ENCODE results near the gene CREB3L1.

The CREB3L1 gene

DNA sequence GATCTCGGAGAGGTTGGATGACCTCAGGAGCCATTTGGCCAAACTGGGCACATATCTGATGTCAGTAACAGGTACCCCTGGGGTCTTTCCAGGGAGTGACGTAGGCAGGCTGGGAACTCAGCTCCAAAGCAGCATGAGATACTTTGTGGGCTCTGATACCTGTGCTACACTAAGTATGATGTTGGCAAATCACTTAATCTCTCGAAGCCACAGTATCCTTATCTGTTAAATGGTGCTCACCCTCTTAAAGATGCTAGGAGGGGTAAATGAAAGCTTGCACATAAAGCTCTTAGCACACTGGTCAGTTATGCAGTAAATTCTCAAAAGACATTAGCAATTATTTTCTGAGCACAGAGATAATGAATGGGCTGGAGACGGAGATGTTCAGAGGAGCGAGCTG is 52.7 kb downstream of the CREB3L1 start:
- no peak for DNase-seq

DNA sequence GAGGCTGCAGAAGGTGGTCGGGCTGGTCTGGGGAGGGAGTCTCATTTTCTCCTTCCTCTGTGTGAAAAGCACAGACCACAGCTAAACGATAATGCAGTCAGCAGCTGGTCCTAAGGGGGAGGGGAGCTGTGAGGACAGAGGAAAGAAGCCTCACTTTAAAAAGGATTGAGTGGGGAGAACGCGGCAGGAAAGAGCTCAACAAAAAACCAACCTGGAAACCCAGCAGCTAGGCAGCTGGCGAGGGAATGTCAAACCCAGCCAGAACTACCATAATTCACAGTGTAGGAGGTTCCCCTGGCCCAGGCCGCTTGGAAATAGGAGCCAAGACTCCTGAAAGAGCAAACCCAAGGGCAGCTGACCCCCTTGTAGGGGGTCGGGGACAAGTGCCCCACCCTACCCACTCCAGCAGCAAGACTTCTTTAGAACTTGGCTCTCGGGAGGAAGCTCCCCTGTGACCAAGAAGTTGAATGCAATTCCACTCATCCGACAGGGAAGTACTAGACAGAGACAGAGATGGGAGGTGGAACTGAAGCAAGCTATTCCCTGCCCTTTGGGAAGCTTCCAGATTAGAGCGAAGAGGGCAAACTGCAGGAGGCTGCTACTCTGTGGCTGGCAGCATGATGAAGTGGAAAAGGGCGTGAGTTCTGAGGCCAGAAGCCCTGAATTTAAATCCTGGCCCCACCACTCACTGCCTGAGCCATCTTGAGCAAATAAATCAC is 53.3 kb downstream of the CREB3L1 start:
- DNase-seq: no peak

DNA sequence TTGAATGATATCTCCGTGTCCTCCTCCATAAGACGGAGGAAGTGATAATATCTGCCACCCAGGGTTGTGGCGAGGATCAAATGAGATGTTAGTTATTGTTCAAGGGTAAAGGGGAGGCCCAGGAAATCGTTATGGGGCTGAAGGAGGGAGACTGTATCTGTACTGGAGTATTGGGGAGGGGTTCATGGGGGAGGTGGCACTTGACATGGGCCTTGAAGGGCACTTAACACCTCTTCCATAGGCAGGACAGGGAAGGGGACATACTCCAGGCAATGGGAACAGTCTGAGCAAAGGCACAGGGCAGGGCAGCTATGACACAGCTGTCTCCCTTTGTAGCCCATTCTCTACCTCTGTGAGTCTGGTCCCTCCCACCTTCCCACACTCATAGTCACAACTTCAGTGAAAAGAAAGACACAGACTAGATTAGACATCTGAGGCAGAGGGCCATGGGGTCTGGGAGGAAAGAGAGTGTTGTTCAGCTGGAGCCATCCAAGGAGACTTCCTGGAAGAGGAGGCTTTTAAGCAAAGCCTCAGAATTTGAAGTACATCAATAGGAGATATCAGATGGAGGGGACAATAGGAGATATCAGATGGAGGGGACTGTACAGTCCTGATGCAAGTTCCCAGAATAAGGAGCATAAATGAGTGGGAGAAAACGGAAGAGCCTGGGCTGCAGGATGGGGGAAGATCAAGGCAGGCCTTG is 54.0 kb downstream of the CREB3L1 start:
- DNase-seq: no peak

GRCh38 chr11:46332093-46332567 is 54.7 kb downstream of the CREB3L1 start:
- DNase-seq: no peak

DNA sequence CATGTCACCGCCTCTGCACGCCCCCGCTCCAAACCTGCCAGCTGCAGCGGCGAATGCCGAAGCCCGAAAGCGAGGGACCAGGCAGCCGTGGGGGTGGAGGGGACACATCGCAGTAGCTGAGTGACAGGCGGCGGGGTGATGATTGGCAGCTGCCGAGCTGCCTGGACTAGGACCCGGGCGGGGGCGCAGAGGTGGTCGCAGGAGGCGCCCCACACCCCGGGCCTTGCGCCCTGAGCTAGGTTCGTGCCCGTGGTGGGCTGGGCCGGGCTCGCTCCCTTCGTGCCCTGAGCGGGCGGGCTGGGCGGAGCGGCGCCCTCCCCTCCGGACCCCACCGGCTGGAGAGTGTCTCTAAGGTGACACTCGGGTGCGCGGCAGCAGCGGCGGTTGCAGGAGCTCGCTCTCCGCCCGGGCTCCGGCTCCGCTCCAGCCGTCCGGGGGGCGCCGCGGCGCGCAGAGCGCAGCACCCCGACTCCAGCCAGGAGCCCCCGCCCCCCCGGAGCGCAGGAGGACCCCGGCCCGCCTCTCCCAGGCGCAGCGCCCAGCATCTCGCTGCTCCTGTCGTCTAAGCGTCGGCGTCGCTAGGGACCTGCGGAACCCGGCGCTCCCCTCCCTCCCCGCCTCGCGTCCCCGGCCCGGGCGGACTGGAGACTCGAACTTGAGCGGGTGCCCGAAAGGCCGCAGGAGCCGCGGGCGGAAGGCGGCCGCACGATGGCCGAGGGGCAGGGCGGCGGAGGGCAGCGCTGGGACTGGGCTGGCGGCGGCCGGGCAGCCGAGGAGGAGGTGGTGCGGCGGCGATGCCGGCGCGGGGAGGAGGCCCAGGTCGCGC is 55.3 kb downstream of the CREB3L1 start:
- DNase-seq: no peak

DNA sequence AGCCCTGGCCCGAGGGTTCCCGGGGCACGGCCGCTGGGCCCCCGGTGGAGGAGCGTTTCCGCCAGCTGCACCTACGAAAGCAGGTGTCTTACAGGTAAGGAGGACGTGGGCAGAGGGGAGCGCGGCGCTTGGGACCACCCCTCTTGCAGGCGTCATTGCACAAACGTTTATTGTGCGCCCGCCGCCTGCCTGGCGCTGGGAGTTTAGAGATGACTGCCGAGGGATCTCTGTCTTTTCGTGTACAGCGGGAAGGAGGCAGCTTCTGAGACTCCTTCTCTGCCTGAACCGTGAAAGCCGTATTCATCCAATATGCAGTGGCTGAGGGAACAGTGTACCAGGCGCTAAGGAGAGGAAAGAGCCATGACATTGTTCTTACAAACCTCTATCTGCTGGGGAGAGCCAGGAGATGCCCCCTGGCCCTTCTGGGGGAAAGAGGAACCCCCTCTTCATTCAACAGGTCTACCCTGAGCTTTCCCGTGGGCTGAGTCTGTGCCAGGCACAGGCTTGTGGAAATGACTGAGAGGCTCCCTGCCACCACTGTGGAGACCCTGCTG is 56.0 kb downstream of the CREB3L1 start:
- no peak for DNase-seq

DNA sequence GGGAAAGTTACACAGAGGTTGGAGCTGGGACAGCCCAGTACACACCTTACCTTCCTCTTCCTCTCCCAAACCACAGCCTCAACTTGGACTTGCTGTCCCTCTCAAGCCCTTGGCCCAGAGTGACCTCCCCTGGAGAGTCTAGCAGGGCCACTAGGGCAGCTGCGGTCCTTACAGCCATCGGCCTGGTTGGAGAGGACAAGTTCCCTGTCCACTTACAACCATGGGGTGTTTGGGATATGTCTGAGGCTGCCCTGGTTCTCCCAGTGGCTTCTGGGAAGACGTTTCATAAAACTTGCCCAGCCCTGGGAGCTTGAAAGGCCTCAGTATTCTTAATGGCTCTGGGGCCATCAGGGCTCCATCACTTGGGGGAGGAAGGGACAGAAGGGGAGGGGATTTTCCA is 56.7 kb downstream of the CREB3L1 start:
- DNase-seq: no peak

- DNase-seq: no peak
Observed at GRCh38 chr11:46335271-46335670, 57.8 kb downstream of the CREB3L1 start.

GRCh38 chr11:46335890-46336562 is 58.6 kb downstream of the CREB3L1 start:
- DNase-seq: peak; percentile 58

DNA sequence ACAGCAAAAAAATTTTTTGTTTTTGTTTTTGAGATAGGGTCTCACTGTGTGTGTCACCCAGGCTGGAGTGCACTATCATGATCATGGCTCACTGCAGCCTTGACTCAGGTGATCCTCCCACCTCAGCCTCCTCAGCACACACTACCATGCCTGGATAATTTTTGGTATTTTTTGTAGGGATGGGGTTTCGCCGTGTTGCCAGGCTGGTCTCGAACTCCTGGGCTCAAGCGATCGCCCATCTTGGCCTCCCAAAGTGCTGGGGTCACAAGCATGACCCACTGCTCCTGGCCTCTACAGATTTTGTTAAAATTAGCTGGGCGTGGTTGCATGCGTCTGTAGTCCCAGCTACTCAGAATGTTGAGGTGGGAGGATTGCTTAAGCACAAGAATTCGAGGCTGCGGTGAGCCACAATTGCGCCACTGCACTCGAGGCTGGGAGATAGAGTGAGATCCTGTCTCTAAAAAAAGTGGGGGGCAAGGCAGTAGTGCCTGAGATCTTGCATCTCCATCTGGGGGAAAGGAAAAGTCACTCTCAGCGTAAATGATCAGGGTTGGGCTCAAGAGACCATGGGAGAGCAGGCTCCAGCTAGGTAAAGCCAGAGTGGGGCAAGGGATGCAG is 59.2 kb downstream of the CREB3L1 start:
- DNase-seq: no peak

DNA sequence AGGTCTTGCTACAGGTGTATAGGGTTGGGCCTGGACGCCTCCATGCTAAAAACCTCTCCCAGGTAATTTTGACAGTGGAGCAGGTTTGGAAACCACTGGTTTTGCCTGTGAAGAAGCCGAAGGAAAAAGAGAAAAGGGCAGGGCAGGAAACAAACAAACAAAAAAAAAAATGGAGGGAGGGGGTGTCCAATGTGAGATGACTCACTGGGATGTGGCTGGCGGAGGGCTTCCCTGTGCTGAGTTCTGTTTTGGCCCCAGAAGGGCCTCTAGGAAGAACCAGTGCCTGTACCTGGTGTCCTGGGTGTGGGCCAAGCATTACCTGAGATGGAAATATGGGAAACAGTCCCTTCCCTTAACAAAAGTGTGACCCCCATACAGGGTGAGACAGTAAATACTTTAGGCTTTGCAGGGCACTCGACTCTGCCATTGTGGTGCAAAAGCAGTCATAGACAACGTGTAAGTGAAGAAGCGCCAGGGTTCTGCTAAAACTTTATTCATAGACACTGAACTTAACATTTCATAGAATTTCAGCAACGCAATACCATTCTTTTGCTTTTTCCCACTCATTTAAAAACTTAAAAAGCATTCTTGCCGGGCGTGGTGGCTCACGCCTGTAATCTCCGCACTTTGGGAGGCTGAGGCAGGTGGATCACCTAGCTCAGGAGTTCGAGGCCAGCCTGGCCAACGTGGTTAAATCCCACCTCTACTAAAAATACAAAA is 60.3 kb downstream of the CREB3L1 start:
- DNase-seq: no peak

DNA sequence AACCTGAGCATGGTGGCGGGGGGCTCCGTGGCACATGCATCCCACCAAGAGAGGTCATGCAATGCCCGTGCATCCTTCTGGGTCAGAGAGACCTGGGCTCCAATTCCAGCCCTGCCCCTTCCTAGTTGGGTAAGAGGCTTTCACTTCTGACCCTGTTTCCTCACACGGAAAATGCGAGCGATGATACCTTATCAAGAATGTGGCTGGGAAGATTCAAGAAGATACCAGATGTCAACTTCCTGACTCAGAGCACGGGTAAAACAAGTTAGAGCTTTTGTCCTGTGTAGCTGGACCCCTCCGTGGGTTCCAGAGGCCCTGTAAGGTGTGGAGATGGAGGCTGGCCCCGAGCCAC is 61.1 kb downstream of the CREB3L1 start:
- no peak for DNase-seq

DNA sequence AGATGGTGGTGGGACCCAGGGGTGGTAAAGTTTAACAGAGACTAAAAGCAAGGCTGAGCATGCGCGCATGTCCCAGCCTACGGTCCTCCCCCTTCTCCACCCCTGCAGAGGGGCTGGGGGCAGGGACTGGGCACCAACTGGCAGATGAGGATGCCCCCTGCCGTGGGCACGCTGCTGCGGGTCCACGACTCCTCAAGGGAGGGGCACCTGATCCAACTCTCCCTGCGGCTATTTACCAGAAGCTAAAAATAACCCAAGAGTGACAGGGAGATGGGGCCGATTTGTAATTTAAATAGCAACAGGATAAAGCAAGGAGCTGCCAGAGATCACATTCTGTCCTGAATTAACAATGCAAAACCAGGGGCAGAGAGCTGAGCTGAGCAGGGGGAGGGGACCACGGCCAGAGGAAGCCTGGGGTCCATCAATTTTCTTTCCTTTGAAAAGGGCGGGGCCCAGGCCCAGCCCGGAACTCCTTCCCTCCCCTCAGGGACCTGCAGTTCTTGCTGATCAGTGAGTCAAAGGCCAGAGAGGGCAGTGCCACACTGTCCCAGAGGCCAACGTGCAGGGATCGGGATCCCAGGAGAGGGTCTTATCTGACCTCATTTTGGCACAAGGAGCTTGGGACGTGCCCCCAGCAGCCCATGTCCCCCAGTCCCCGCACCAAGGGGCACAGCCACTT is 61.7 kb downstream of the CREB3L1 start:
- no peak for DNase-seq

DNA sequence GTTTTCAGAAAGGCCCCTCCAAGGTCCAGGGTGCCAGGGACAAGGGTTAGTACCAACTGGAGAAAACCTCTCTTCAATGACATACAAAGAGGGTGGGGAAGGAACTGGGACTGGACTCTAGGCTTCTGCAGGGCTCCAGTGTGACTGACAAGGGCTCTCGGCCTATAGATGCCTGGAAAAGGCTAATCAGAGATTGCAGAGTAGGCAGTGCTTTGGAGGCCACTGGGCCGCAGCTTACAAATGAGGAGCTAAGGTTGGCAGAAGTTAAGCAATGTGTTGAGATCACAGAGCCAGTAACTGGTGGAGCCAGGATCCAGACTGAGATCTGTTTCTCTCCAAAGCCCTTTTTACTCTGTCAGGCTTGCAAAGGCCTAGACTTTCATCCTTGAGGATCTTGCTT is 62.4 kb downstream of the CREB3L1 start:
- DNase-seq: no peak

- no peak for DNase-seq
Observed at GRCh38 chr11:46341454-46341853, 64.0 kb downstream of the CREB3L1 start.

DNA sequence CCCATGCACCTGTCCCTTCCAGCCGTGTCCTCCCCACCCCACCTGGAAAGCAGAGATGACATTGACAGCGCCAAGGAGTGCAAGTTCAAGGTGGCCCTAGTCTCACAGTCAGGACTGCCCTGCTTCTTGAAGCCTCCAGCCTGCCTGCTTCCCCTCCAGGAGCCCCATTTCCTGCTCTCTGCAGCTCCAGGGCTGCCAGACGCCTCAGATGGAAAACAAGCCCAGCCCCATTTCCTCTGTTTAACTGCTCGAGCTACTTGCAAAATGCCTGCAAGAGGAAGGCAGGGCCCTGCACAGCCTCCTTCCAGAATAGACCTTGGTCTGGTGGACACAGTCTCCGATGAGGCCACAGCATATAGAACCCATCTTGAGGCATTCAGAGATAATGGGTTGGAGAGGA is 64.8 kb downstream of the CREB3L1 start:
- DNase-seq: peak; percentile 79

DNA sequence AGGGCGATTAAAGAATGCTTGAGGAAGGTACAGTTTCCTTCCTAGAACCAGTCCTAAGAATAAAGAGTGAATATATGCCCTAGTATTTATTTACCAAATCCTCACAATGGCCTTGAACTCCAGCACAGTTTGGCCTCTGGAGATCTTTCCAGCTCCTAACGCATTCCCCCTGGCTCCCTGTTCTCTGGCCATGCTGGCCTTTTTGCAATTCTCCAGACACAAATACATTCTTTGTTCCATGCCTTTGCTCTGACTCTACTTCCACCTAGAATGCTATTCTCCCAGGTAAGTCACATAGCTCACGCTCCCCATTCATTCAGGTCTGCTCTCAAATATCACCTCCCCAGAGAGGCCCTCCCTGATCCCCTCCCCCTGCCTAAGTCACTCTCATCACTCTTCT is 66.1 kb downstream of the CREB3L1 start:
- no peak for DNase-seq

- DNase-seq: no peak
Observed at GRCh38 chr11:46345131-46345597, 67.7 kb downstream of the CREB3L1 start.

DNA sequence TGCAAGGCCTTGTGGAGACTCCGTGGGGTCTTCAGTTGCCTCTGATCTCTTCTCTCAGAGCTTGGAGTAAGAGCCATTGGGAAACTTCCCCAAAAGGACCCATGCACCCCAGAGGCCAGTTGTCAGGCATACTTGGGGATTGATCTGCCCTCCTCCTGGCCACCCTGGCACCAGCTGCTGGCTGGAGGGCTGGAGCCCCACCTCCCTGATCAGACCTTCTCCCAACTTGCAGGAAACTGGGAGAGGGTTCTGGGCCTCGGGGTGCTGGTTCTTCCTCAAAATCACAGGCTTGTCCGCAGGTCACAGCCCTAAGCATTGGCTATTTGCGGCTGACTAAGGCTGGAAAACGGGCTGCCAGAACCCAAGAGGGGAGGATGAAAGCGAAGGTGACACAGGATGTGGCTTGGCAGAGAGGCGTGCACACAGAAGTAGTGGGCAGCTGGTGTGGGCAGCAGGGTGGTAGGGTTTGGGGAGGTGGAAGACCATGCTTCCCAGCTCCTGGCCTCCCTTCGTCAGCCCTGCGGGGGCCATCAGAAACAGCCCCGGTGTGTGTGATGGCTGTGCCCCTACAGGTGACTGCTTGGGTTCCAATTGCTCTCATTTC is 68.5 kb downstream of the CREB3L1 start:
- DNase-seq: no peak

DNA sequence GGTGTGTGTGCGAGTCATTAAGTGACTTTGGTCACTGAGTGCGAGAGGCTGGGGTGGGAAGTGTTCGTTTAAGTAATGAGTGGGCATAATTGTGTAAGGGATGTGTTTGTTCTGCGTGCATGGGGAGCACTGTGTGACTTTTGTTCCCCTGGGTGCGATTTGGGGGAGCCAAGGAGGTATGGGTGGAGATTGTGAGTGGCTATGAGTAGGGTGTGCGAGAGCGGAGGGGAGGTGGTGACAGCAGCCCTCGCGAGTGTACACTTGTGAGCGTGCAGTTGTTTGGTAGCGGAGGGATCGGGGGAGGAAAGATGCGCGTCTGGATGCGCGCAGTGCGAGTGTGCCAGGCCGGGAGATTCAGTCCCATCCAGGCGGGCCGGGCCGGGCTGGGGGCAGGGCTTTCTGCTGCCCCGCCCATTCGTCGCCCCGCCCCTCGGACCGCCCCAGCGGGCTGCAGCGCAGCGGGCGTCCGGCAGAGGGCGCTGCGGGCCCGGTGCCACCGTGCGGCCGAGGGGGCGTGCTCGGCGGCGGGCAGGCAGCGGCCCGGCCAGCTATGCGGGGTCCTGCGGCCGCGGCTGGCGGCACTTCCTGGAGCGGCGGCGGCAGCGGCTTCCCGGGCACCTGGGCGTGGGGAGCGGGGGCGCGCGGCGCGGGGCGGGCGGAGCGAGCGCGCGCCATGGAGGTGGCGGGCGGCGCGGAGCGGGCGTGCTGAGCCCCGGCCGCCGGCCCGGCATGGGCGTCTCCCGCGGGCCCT is 69.6 kb downstream of the CREB3L1 start, which contains the start of gene DGKZ:
TSS of gene DGKZ (plus strand) at position 578 of the 751 bp plus-strand sequence. CDS start 197 bp downstream, outside the sequence.
- peak; percentile 86 for DNase-seq

Measured in left hindlimb (tissue), 1 donor.